ENCODE data around the gene SLC9A9.

SLC9A9 gene

DNA sequence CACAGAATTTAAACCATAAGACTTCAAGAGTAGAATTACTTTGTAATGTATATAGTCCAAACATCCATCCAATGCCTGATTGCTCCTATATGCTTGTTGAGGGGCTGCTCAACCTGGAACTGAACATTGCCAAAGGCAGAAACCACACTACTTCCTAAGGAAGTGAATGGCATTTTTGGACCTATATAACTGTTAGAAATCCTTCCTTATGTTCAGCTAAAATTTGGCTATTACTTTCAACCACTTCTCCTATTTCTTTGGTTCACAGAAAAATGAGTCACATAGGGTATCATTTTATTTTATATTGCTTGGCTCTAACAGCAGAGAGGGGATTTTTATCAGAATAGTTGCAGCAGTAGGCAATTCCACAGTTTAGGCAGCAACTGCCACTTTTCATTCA, 342.1 kb downstream of the SLC9A9 start:
- Histone ChIP-seq H3K27me3 (ENCODE audit: control insufficient read depth, insufficient read depth, low read length) (no peaks in the 10 kb centered on the region), H3K27ac (ENCODE audit: low read depth, low read length) (no peak overlapping the region), H3K4me3 (ENCODE audit: low read length) (no peak overlapping the region), H3K9ac (ENCODE audit: low read length) (no peak overlapping the region), H3K4me1 (ENCODE audit: control insufficient read depth, insufficient read depth, low read length) (peaks cover 4% of the 10 kb centered on the region), H3K36me3 (ENCODE audit: control insufficient read depth, insufficient read depth, low read length) (no peaks in the 10 kb centered on the region)

DNA sequence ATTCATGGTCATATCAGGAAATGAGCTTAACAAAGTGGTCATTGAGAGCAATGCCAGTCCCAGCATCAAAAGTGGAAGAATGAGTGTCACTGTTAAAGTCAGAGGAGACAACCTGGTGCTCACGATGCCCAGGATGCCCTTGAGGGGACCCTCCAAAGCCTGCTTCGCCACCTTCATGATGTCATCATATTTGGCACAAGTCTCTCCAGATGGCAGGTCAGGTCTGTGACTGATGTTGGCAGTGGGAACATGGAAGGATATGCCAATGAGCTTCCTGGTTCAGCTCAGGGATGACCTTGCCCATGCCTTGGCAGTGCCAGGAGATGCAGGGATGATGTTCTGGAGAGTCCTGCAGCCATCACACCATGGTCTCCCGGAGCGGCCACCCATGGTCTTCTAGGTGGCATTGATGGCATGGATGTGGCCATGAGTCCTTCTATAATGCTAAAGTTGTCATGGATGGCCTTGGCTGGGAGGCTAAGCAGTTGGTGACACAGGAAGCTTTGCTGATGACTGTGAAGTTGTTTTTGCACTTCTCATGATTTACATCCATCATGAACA, 344.9 kb downstream of the SLC9A9 start:
- no peaks in the 10 kb centered on the region for H3K4me1 ChIP-seq (ENCODE audit: control insufficient read depth, insufficient read depth, low read length)
- no peaks in the 10 kb centered on the region for H3K27me3 ChIP-seq (ENCODE audit: control insufficient read depth, insufficient read depth, low read length)
- no peak overlapping the region for H3K27ac ChIP-seq (ENCODE audit: low read depth, low read length)
- no peaks in the 10 kb centered on the region for H3K36me3 ChIP-seq (ENCODE audit: control insufficient read depth, insufficient read depth, low read length)
- no peak overlapping the region for H3K4me3 ChIP-seq (ENCODE audit: low read length)
- no peak overlapping the region for H3K9ac ChIP-seq (ENCODE audit: low read length)

DNA sequence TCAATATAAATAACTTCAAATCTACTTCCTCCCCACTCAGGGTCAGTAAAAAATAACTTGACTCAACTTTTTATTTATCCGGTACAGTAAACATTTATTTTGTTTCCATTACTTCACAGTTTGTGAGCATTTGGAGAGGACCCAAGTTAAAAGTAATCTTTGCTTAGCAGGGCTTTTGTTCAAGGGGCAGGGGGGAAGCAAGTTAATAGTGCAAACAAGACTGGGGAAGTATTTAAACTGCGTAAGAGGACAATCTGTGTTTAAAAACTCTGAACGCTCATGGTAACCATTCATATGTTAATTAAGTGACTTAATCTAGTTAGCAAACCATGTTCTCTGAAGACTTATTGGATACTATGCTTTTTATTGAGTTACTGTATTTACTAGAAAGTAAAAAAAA, 346.2 kb downstream of the SLC9A9 start:
- no peaks in the 10 kb centered on the region for H3K27me3 ChIP-seq (ENCODE audit: control insufficient read depth, insufficient read depth, low read length)
- no peak overlapping the region for H3K9ac ChIP-seq (ENCODE audit: low read length)
- H3K36me3 ChIP-seq (ENCODE audit: control insufficient read depth, insufficient read depth, low read length), result no peaks in the 10 kb centered on the region

GRCh38 chr3:143497382-143497781, 350.9 kb downstream of the SLC9A9 start:
- Histone ChIP-seq H3K9ac (ENCODE audit: low read length) (no peak overlapping the region), H3K4me1 (ENCODE audit: control insufficient read depth, insufficient read depth, low read length) (peaks cover 10% of the 10 kb centered on the region), H3K27ac (ENCODE audit: low read depth, low read length) (no peak overlapping the region)

More for the DNA sequence above, 346.2 kb downstream of the SLC9A9 start:
- no peaks in the 10 kb centered on the region for H3K4me1 ChIP-seq (ENCODE audit: control insufficient read depth, insufficient read depth, low read length)
- H3K27ac ChIP-seq (ENCODE audit: low read depth, low read length), result no peak overlapping the region
- no peak overlapping the region for H3K4me3 ChIP-seq (ENCODE audit: low read length)

GRCh38 chr3:143496191-143496590, 352.1 kb downstream of the SLC9A9 start:
- Histone ChIP-seq H3K27me3 (ENCODE audit: control insufficient read depth, insufficient read depth, low read length) (no peaks in the 10 kb centered on the region), H3K36me3 (ENCODE audit: control insufficient read depth, insufficient read depth, low read length) (no peaks in the 10 kb centered on the region), H3K27ac (ENCODE audit: low read depth, low read length) (no peak overlapping the region), H3K4me3 (ENCODE audit: low read length) (no peak overlapping the region), H3K9ac (ENCODE audit: low read length) (no peak overlapping the region), H3K4me1 (ENCODE audit: control insufficient read depth, insufficient read depth, low read length) (peaks cover 10% of the 10 kb centered on the region)

More at GRCh38 chr3:143497382-143497781, 350.9 kb downstream of the SLC9A9 start:
- H3K27me3 ChIP-seq (ENCODE audit: control insufficient read depth, insufficient read depth, low read length), result no peaks in the 10 kb centered on the region
- H3K36me3 ChIP-seq (ENCODE audit: control insufficient read depth, insufficient read depth, low read length), result no peaks in the 10 kb centered on the region
- H3K4me3 ChIP-seq (ENCODE audit: low read length), result no peak overlapping the region

DNA sequence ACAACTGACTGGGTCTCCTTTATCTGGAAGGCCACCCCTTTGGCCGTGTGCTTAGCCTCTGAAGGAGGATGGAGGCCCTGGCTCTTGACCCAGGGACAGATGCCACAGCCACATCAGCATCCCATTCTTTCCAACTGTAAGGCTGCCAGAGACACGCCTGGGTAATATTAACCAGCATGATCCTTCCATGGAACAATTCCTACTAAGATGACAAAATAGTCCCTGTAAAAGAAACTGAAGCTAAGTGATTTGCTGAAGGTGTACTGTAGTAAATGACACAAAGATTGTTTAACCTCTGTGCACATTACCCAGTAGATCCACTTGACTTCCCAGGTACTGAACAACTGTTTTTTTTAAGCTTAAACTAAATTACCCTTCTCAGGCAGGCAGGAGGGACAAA, 352.7 kb downstream of the SLC9A9 start:
- Histone ChIP-seq H3K27me3 (ENCODE audit: control insufficient read depth, insufficient read depth, low read length) (no peaks in the 10 kb centered on the region), H3K27ac (ENCODE audit: low read depth, low read length) (no peak overlapping the region), H3K4me3 (ENCODE audit: low read length) (no peak overlapping the region), H3K9ac (ENCODE audit: low read length) (no peak overlapping the region), H3K36me3 (ENCODE audit: control insufficient read depth, insufficient read depth, low read length) (no peaks in the 10 kb centered on the region), H3K4me1 (ENCODE audit: control insufficient read depth, insufficient read depth, low read length) (peaks cover 10% of the 10 kb centered on the region)

DNA sequence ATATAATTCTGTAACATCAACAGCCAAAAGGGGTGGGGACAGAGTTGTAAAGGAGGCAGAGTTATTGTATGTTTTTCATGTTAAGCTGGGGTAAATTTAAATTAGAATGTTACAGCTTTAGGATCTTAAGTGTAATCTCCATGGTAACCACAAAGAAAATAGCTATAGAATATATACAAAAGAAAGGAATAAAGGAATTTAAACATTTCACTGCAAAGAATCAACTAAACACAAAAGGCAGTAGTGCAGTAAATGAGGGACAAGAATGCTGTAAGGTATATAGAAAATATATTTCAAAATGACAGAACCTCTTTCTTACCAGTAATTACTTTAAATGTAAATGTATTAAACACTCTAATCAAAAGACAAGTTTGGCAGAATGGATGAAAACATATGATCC, 361.7 kb downstream of the SLC9A9 start:
- no peaks in the 10 kb centered on the region for H3K36me3 ChIP-seq (ENCODE audit: control insufficient read depth, insufficient read depth, low read length)

GRCh38 chr3:143484846-143485512, 363.3 kb downstream of the SLC9A9 start:
- Histone ChIP-seq H3K9ac (ENCODE audit: low read length) (no peak overlapping the region), H3K27me3 (ENCODE audit: control insufficient read depth, insufficient read depth, low read length) (no peaks in the 10 kb centered on the region), H3K4me3 (ENCODE audit: low read length) (no peak overlapping the region), H3K36me3 (ENCODE audit: control insufficient read depth, insufficient read depth, low read length) (no peaks in the 10 kb centered on the region), H3K27ac (ENCODE audit: low read depth, low read length) (no peak overlapping the region), H3K4me1 (ENCODE audit: control insufficient read depth, insufficient read depth, low read length) (no peaks in the 10 kb centered on the region)

More for the DNA sequence above, 361.7 kb downstream of the SLC9A9 start:
- Histone ChIP-seq H3K27me3 (ENCODE audit: control insufficient read depth, insufficient read depth, low read length) (no peaks in the 10 kb centered on the region), H3K9ac (ENCODE audit: low read length) (no peak overlapping the region), H3K27ac (ENCODE audit: low read depth, low read length) (no peak overlapping the region), H3K4me1 (ENCODE audit: control insufficient read depth, insufficient read depth, low read length) (no peaks in the 10 kb centered on the region), H3K4me3 (ENCODE audit: low read length) (no peak overlapping the region)

DNA sequence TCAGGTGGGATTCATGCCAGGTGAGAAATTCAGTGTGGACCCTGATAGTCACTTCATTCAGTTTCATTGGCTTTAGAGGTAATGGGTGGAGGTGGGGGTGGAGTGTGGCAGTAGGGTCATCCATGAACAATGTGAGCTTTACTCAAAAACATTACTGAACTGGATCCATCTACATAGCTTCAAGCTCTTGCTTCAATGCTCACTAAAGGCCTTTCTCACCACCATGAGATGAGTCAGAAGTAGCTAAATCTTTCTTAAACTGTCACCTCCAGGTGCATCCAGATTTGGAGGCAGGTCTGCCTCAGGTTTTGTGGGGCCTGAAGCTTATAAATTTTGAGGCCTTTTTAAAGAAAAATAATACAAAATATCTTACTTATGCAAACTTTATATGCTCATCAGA, 365.1 kb downstream of the SLC9A9 start:
- no peaks in the 10 kb centered on the region for H3K27me3 ChIP-seq (ENCODE audit: control insufficient read depth, insufficient read depth, low read length)
- no peaks in the 10 kb centered on the region for H3K4me1 ChIP-seq (ENCODE audit: control insufficient read depth, insufficient read depth, low read length)
- H3K4me3 ChIP-seq (ENCODE audit: low read length), result no peak overlapping the region
- H3K9ac ChIP-seq (ENCODE audit: low read length), result no peak overlapping the region
- no peak overlapping the region for H3K27ac ChIP-seq (ENCODE audit: low read depth, low read length)
- H3K36me3 ChIP-seq (ENCODE audit: control insufficient read depth, insufficient read depth, low read length), result no peaks in the 10 kb centered on the region

- no peak overlapping the region for H3K9ac ChIP-seq (ENCODE audit: low read length)
- no peaks in the 10 kb centered on the region for H3K4me1 ChIP-seq (ENCODE audit: control insufficient read depth, insufficient read depth, low read length)
- H3K27me3 ChIP-seq (ENCODE audit: control insufficient read depth, insufficient read depth, low read length), result no peaks in the 10 kb centered on the region
- no peaks in the 10 kb centered on the region for H3K36me3 ChIP-seq (ENCODE audit: control insufficient read depth, insufficient read depth, low read length)
- H3K27ac ChIP-seq (ENCODE audit: low read depth, low read length), result no peak overlapping the region
- H3K4me3 ChIP-seq (ENCODE audit: low read length), result no peak overlapping the region
These were observed 365.9 kb downstream of the SLC9A9 start for GRCh38 chr3:143482106-143483088.

DNA sequence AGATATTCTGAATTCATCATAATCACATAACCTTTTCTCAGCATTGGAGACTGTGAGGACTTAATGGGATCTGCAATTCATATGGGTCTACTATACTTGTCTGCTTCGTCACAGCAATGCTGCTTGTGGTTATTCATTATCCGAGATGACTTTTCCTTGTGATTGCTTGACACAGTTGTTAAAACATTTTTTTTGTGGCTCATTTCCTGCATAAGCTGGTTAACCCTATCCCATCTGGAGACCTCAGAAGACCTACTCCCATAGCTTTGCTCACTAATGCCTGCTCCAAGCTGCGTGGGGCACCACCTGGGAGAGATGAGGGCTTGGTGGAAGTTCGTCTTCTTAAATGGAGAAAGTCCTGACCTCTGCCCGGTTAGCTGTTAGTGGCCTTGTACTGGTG, 367.9 kb downstream of the SLC9A9 start:
- no peaks in the 10 kb centered on the region for H3K4me1 ChIP-seq (ENCODE audit: control insufficient read depth, insufficient read depth, low read length)
- H3K36me3 ChIP-seq (ENCODE audit: control insufficient read depth, insufficient read depth, low read length), result no peaks in the 10 kb centered on the region
- no peak overlapping the region for H3K27ac ChIP-seq (ENCODE audit: low read depth, low read length)
- no peak overlapping the region for H3K4me3 ChIP-seq (ENCODE audit: low read length)
- no peaks in the 10 kb centered on the region for H3K27me3 ChIP-seq (ENCODE audit: control insufficient read depth, insufficient read depth, low read length)
- H3K9ac ChIP-seq (ENCODE audit: low read length), result no peak overlapping the region

- Histone ChIP-seq H3K27me3 (ENCODE audit: control insufficient read depth, insufficient read depth, low read length) (no peaks in the 10 kb centered on the region), H3K4me1 (ENCODE audit: control insufficient read depth, insufficient read depth, low read length) (no peaks in the 10 kb centered on the region), H3K36me3 (ENCODE audit: control insufficient read depth, insufficient read depth, low read length) (no peaks in the 10 kb centered on the region), H3K9ac (ENCODE audit: low read length) (no peak overlapping the region), H3K4me3 (ENCODE audit: low read length) (no peak overlapping the region), H3K27ac (ENCODE audit: low read depth, low read length) (no peak overlapping the region)
These were observed 368.5 kb downstream of the SLC9A9 start for GRCh38 chr3:143479727-143480126.
